A549 (cell line): ENCODE measurements around the gene NRSN2. TPM values are rescaled to one million over a fixed set of nuclear protein-coding genes. Genes with fewer than 3 reads are reported as not detected.
A peak's percentile ranks its signal among the peaks of the same experiment; 100 is the strongest.

Experiments used
- BHLHE40 ChIP-seq: IDR thresholded peaks from 2 replicates; pipeline ENCODE4 v1.6.1; 2012; ENCODE audit warnings: low read depth, low read length, inconsistent platforms
- CBX2 ChIP-seq: fragments of 200-600 bp; sonication (generic); IDR thresholded peaks from 2 replicates; pipeline ENCODE4 v1.6.1; 2016; ENCODE audit warnings: low read depth, mild to moderate bottlenecking, borderline replicate concordance
- CBX8 ChIP-seq: fragments of 200-600 bp; sonication (generic); IDR thresholded peaks from 2 replicates; pipeline ENCODE4 v1.6.1; 2016
- CEBPB ChIP-seq, 2 experiments: fragments of >200 bp in 1 of 2; sonication (Bioruptor Twin) in 1 of 2; formaldehyde crosslinking in 1 of 2; IDR thresholded peaks; 2 replicates each; pipeline ENCODE4 v1.6.1; 2012 to 2016
- CHD4 ChIP-seq: fragments of 200-600 bp; sonication (generic); IDR thresholded peaks from 2 replicates; pipeline ENCODE4 v1.6.1; 2016; ENCODE audit warnings: antibody characterized with exemption, mild to moderate bottlenecking, borderline replicate concordance
- E2F6 ChIP-seq: IDR thresholded peaks from 2 replicates; pipeline ENCODE4 v1.6.1; 2012; ENCODE audit warnings: low read depth, borderline replicate concordance
- EP300 ChIP-seq, 2 experiments: fragments of >200 bp; sonication (Bioruptor Twin); formaldehyde crosslinking; IDR thresholded peaks; 2 replicates in 1 of 2; 3 replicates in 1 of 2; pipeline ENCODE4 v1.6.1; 2016 to 2017
- ESRRA ChIP-seq: fragments of 150-350 bp; IDR thresholded peaks from 2 replicates; pipeline ENCODE4 v1.6.1; 2014; ENCODE audit warnings: mild to moderate bottlenecking, low read length, borderline replicate concordance
- FOXS1 ChIP-seq: fragments of 250-450 bp; sonication (Bioruptor Pico); IDR thresholded peaks from 2 replicates; pipeline ENCODE4 v1.5.0; 2020; ENCODE audit warnings: mild to moderate bottlenecking, moderate library complexity
- GATA3 ChIP-seq: IDR thresholded peaks from 2 replicates; pipeline ENCODE4 v1.6.1; 2012; ENCODE audit warnings: borderline replicate concordance
- HDAC2 ChIP-seq: fragments of 200-600 bp; sonication (generic); IDR thresholded peaks from 2 replicates; pipeline ENCODE4 v1.6.1; 2016
- HOXA7 ChIP-seq: fragments of 250-450 bp; sonication (Bioruptor Pico); IDR thresholded peaks from 2 replicates; pipeline ENCODE4 v1.5.0; 2020; ENCODE audit warnings: mild to moderate bottlenecking, moderate library complexity
- HOXB13 ChIP-seq: fragments of 250-450 bp; sonication (Bioruptor Pico); IDR thresholded peaks from 2 replicates; pipeline ENCODE4 v1.5.0; 2020; ENCODE audit warnings: low read depth, mild to moderate bottlenecking, moderate library complexity
- JUN ChIP-seq, 2 experiments: fragments of >200 bp; sonication (Bioruptor Twin); formaldehyde crosslinking; IDR thresholded peaks; 2 replicates in 1 of 2; 3 replicates in 1 of 2; pipeline ENCODE4 v1.6.1; 2016 to 2017
- KDM1A ChIP-seq: fragments of 200-600 bp; sonication (generic); IDR thresholded peaks from 2 replicates; pipeline ENCODE4 v1.6.1; 2016; ENCODE audit warnings: low read depth, mild to moderate bottlenecking
- KDM5A ChIP-seq: fragments of 200-600 bp; sonication (generic); IDR thresholded peaks from 2 replicates; pipeline ENCODE4 v1.6.1; 2016; ENCODE audit warnings: antibody characterized with exemption, mild to moderate bottlenecking
- MAFK ChIP-seq: fragments of 450-650 bp; IDR thresholded peaks from 2 replicates; pipeline ENCODE4 v1.6.1; 2014; ENCODE audit not compliant: partially characterized antibody
- MYC ChIP-seq: IDR thresholded peaks from 2 replicates; pipeline ENCODE4 v1.6.1; 2012; ENCODE audit warnings: mild to moderate bottlenecking, inconsistent platforms, low read length, improper control_type of control experiment, borderline replicate concordance
- NFE2L2 ChIP-seq: fragments of 150-350 bp; conservative IDR thresholded peaks from 2 replicates; pipeline ENCODE4 v1.6.1; 2014; ENCODE audit warnings: low read length
- NR3C1 ChIP-seq: fragments of >200 bp; sonication (Bioruptor Twin); formaldehyde crosslinking; IDR thresholded peaks from 3 replicates; pipeline ENCODE4 v1.6.1; 2017
- POLR2A ChIP-seq: IDR thresholded peaks from 2 replicates; pipeline ENCODE4 v1.6.1; 2012; ENCODE audit warnings: mild to moderate bottlenecking, low read length
- POLR2AphosphoS2 ChIP-seq: conservative IDR thresholded peaks from 2 replicates; pipeline ENCODE4 v1.6.1; 2012; ENCODE audit warnings: low read length, improper control_type of control experiment, inconsistent platforms
- RARB ChIP-seq: fragments of 250-450 bp; sonication (Bioruptor Pico); IDR thresholded peaks from 2 replicates; pipeline ENCODE4 v1.8.0; 2021; ENCODE audit warnings: mild to moderate bottlenecking, moderate library complexity
- RCOR1 ChIP-seq: fragments of 150-350 bp; IDR thresholded peaks from 2 replicates; pipeline ENCODE4 v1.6.1; 2014; ENCODE audit warnings: antibody characterized with exemption, low read length, low read depth
- RFX5 ChIP-seq: fragments of 450-650 bp; IDR thresholded peaks from 2 replicates; pipeline ENCODE4 v1.7.1; 2014; ENCODE audit warnings: antibody characterized with exemption, mild to moderate bottlenecking, moderate library complexity
- RNF2 ChIP-seq: fragments of 200-600 bp; sonication (generic); IDR thresholded peaks from 2 replicates; pipeline ENCODE4 v1.6.1; 2016; ENCODE audit warnings: low read depth, mild to moderate bottlenecking, antibody characterized with exemption, moderate library complexity, borderline replicate concordance
- SMC3 ChIP-seq: fragments of >200 bp; sonication (Bioruptor Twin); formaldehyde crosslinking; IDR thresholded peaks from 3 replicates; pipeline ENCODE4 v1.6.1; 2018; ENCODE audit warnings: inconsistent platforms
- SREBF2 ChIP-seq: fragments of 450-650 bp; IDR thresholded peaks from 2 replicates; pipeline ENCODE4 v1.6.1; 2014; ENCODE audit warnings: mild to moderate bottlenecking, moderate library complexity
- TFCP2L1 ChIP-seq: fragments of 250-450 bp; sonication (Bioruptor Pico); IDR thresholded peaks from 2 replicates; pipeline ENCODE4 v1.5.0; 2021; ENCODE audit warnings: mild to moderate bottlenecking
- ZC3H11A ChIP-seq: fragments of 450-650 bp; IDR thresholded peaks from 2 replicates; pipeline ENCODE4 v1.6.1; 2014; ENCODE audit warnings: antibody characterized with exemption, mild to moderate bottlenecking
- ZFP36 ChIP-seq: fragments of 450-650 bp; IDR thresholded peaks from 2 replicates; pipeline ENCODE4 v1.6.1; 2014; ENCODE audit warnings: borderline replicate concordance; ENCODE audit not compliant: partially characterized antibody
- ZNF302 ChIP-seq: fragments of 250-450 bp; sonication (Bioruptor Pico); IDR thresholded peaks from 2 replicates; pipeline ENCODE4 v1.9.0; 2021; ENCODE audit warnings: inconsistent platforms, mild to moderate bottlenecking, moderate library complexity
- ZSCAN20 ChIP-seq: fragments of 250-450 bp; sonication (Bioruptor Pico); IDR thresholded peaks from 2 replicates; pipeline ENCODE4 v1.8.0; 2022; ENCODE audit warnings: mild to moderate bottlenecking, moderate library complexity
- polyA plus RNA-seq, 4 experiments: library from polyadenylated mRNA; depleted of rRNA in 3 of 4; stranded (reverse); fragments of >200 nt; fragmentation: RNase III in 1 of 4; extraction: RNeasy Plus Mini Kit Qiagen cat#74134 plus additional on column Dnase treatment in 1 of 4; gene quantifications; 2 replicates in 3 of 4; 3 replicates in 1 of 4; pipeline ENCODE4 v1.2.3, GENCODE V29; 2011 to 2017
- TF ChIP-seq, protein P1 (sequence below): IDR thresholded peaks from 2 replicates; pipeline ENCODE4 v1.6.1; 2012
- TF ChIP-seq, protein P2 (sequence below): fragments of 200-600 bp; sonication (generic); IDR thresholded peaks from 2 replicates; pipeline ENCODE4 v1.6.1; 2016; ENCODE audit warnings: antibody characterized with exemption, mild to moderate bottlenecking, moderate library complexity
- TF ChIP-seq, protein P3 (sequence below): fragments of 250-450 bp; sonication (Bioruptor Pico); IDR thresholded peaks from 2 replicates; pipeline ENCODE4 v1.5.0; 2021; ENCODE audit warnings: mild to moderate bottlenecking, moderate library complexity, borderline replicate concordance
- TF ChIP-seq, protein P4 (sequence below): fragments of >200 bp; sonication (Bioruptor Twin); formaldehyde crosslinking; IDR thresholded peaks from 3 replicates; pipeline ENCODE4 v1.6.1; 2016

The NRSN2 gene
- polyA plus RNA-seq, 2 of the 4 experiments (the other 2 are of a cell fraction): 47.5 to 74.8 TPM

DNA sequence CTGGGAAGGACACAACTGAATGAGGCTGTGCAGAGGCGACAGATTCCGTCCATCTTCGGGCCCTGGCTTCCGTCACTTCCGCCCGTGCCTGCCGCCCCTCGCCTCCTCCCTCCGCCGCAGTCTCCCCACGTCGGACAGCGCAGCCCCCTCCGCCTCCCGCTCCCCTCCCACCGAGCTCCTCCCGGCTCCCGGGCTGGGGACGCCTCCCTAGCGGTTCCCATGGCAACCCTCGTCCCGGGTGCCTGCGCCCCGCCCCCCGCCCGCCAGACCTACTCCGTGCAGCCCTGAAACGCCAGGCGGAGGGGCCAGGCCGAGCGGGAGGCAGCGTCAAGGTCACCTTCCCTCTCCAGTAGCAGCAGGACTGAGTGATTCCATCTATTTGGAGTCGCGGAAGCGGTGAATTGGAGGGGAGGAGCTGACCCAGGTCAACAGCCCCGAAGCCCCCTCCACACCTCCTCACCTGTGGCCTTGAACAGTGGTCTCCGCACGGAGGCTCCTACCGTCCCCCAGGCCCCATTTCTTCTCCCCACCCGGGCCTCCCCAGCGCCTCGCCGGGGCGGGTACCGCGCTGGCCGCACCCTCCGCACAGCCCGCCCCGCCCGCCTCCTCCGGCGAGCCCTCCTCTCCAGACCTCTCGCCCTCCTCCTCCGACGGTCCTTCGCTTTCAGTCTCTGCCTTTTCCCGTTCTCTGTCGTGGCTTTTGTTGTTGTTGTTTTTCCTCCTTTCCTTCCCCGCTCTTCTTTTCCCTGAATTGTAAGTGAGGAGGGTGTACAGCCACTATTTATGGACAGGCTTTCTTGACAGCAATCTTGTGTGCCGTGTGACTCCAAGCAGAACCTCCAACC, 951 bp downstream of the NRSN2 start (continued):
- TF ChIP-seq, protein P1, sequence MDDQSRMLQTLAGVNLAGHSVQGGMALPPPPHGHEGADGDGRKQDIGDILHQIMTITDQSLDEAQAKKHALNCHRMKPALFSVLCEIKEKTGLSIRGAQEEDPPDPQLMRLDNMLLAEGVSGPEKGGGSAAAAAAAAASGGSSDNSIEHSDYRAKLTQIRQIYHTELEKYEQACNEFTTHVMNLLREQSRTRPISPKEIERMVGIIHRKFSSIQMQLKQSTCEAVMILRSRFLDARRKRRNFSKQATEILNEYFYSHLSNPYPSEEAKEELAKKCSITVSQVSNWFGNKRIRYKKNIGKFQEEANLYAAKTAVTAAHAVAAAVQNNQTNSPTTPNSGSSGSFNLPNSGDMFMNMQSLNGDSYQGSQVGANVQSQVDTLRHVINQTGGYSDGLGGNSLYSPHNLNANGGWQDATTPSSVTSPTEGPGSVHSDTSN: no peak
- TF ChIP-seq FOXS1 (CRISPR knock-in tag): no peak
- TF ChIP-seq, protein P2, sequence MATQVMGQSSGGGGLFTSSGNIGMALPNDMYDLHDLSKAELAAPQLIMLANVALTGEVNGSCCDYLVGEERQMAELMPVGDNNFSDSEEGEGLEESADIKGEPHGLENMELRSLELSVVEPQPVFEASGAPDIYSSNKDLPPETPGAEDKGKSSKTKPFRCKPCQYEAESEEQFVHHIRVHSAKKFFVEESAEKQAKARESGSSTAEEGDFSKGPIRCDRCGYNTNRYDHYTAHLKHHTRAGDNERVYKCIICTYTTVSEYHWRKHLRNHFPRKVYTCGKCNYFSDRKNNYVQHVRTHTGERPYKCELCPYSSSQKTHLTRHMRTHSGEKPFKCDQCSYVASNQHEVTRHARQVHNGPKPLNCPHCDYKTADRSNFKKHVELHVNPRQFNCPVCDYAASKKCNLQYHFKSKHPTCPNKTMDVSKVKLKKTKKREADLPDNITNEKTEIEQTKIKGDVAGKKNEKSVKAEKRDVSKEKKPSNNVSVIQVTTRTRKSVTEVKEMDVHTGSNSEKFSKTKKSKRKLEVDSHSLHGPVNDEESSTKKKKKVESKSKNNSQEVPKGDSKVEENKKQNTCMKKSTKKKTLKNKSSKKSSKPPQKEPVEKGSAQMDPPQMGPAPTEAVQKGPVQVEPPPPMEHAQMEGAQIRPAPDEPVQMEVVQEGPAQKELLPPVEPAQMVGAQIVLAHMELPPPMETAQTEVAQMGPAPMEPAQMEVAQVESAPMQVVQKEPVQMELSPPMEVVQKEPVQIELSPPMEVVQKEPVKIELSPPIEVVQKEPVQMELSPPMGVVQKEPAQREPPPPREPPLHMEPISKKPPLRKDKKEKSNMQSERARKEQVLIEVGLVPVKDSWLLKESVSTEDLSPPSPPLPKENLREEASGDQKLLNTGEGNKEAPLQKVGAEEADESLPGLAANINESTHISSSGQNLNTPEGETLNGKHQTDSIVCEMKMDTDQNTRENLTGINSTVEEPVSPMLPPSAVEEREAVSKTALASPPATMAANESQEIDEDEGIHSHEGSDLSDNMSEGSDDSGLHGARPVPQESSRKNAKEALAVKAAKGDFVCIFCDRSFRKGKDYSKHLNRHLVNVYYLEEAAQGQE: no peak
- no peak for TF ChIP-seq ZNF302 (CRISPR knock-in tag)
- peak; percentile 98 for TF ChIP-seq ESRRA
- no peak for TF ChIP-seq CHD4
- no peak for TF ChIP-seq HDAC2
- TF ChIP-seq SMC3: no peak
- no peak for TF ChIP-seq KDM1A
- no peak for TF ChIP-seq RARB
- TF ChIP-seq KDM5A: no peak; the same call in none of the 2 replicates
- TF ChIP-seq SREBF2: no peak
- no peak for TF ChIP-seq ZC3H11A
- TF ChIP-seq HOXA7 (CRISPR knock-in tag): no peak
- no peak for TF ChIP-seq ZFP36
- TF ChIP-seq RNF2: no peak
- no peak for TF ChIP-seq CEBPB (IDR thresholded peaks at IDR 0.05)
- no peak for TF ChIP-seq POLR2AphosphoS2
- TF ChIP-seq NFE2L2: no peak
- peak; percentile 70; the same call in 1 of the 2 replicates for TF ChIP-seq MYC
- TF ChIP-seq MAFK: no peak
- no peak for TF ChIP-seq CBX2
- no peak for TF ChIP-seq NR3C1
- TF ChIP-seq JUN (IDR thresholded peaks at IDR 0.05): peak; percentile 34 to 93; a peak in 2 of 5 replicates
- no peak for TF ChIP-seq RCOR1
- TF ChIP-seq ZSCAN20 (CRISPR knock-in tag): no peak
- TF ChIP-seq POLR2A: peak; percentile 64
- no peak for TF ChIP-seq EP300 (IDR thresholded peaks at IDR 0.05)
- TF ChIP-seq, protein P3, sequence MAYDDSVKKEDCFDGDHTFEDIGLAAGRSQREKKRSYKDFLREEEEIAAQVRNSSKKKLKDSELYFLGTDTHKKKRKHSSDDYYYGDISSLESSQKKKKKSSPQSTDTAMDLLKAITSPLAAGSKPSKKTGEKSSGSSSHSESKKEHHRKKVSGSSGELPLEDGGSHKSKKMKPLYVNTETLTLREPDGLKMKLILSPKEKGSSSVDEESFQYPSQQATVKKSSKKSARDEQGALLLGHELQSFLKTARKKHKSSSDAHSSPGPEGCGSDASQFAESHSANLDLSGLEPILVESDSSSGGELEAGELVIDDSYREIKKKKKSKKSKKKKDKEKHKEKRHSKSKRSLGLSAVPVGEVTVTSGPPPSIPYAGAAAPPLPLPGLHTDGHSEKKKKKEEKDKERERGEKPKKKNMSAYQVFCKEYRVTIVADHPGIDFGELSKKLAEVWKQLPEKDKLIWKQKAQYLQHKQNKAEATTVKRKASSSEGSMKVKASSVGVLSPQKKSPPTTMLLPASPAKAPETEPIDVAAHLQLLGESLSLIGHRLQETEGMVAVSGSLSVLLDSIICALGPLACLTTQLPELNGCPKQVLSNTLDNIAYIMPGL (CRISPR knock-in tag): no peak
- no peak for TF ChIP-seq CBX8
- no peak for TF ChIP-seq TFCP2L1
- TF ChIP-seq, protein P4, sequence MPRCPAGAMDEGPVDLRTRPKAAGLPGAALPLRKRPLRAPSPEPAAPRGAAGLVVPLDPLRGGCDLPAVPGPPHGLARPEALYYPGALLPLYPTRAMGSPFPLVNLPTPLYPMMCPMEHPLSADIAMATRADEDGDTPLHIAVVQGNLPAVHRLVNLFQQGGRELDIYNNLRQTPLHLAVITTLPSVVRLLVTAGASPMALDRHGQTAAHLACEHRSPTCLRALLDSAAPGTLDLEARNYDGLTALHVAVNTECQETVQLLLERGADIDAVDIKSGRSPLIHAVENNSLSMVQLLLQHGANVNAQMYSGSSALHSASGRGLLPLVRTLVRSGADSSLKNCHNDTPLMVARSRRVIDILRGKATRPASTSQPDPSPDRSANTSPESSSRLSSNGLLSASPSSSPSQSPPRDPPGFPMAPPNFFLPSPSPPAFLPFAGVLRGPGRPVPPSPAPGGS: peak; percentile 81; the same call in 2 of the 3 replicates
- peak; percentile 95 for TF ChIP-seq BHLHE40
- TF ChIP-seq HOXB13 (CRISPR knock-in tag): no peak
- peak; percentile 74 for TF ChIP-seq RFX5
- no peak for TF ChIP-seq E2F6
- no peak; the same call in 1 of the 2 replicates for TF ChIP-seq GATA3
